Measurements from ENCODE around the gene EP400. TPM values are rescaled to one million over a fixed set of nuclear protein-coding genes. Genes with fewer than 3 reads are reported as not detected.
A peak's percentile ranks its signal among the peaks of the same experiment; 100 is the strongest.

EP400 gene
- total RNA-seq, 1 donor from 2014 or later = 35.9 TPM

DNA sequence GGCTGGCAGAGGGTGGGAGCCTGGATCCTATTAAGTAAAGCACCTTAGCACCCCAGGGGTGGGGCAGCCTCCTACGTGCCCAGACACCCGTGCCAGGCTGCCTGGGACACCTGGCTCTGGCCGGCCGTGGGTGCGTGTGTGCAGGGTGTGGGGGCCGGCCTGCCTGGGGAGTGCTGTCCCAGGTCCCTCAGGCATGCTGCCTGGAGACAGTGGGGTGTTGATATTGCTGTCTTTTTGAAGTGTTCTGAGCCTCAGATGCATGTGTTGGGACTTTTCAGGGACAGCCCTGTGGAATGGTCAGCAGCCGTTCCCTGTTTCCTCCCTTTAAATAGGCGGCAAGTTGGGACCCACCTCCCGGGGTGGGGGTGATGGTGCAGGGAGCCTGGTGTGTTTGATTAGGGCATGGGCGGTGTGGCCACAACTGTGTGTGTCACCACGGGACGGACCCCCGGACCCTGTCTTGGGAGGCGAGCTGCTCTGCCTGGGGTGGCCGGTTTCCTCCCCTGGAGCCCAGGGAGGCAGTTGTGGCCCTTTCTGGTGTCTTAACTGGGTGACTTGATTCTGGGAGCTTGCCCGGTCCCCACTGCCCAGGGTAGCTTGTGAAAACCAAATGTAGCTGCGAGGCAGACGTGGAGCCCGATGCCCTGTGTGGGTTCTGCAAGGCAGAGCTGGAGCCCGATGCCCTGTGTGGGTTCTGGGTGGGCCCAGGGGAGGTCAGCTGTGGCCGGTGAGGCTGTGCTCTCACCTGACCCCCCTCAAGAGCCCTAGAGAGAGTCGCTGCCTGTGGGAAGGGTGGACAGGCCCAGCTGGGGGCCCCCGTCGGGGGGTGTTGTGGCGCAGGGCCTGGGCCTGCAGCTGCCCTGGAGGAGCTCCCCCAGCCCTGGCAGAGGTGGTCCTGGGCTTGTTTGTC, 47.2 kb upstream of the EP400 start:
- Mint-ChIP-seq H3K4me1 (ENCODE audit: low read depth) (peaks cover 17% of the 10 kb centered on the region), H3K27me3 (ENCODE audit: low read depth) (no peaks in the 10 kb centered on the region), H3K36me3 (ENCODE audit: low read depth) (no peaks in the 10 kb centered on the region), H3K27ac (ENCODE audit: unreplicated experiment) (no peak overlapping the region), H3K4me3 (ENCODE audit: unreplicated experiment) (no peak overlapping the region), H3K9me3 (ENCODE audit: low read depth) (no peaks in the 10 kb centered on the region)
- no peak for DNase-seq (ENCODE audit: low spot score)
- TF ChIP-seq, protein P1, sequence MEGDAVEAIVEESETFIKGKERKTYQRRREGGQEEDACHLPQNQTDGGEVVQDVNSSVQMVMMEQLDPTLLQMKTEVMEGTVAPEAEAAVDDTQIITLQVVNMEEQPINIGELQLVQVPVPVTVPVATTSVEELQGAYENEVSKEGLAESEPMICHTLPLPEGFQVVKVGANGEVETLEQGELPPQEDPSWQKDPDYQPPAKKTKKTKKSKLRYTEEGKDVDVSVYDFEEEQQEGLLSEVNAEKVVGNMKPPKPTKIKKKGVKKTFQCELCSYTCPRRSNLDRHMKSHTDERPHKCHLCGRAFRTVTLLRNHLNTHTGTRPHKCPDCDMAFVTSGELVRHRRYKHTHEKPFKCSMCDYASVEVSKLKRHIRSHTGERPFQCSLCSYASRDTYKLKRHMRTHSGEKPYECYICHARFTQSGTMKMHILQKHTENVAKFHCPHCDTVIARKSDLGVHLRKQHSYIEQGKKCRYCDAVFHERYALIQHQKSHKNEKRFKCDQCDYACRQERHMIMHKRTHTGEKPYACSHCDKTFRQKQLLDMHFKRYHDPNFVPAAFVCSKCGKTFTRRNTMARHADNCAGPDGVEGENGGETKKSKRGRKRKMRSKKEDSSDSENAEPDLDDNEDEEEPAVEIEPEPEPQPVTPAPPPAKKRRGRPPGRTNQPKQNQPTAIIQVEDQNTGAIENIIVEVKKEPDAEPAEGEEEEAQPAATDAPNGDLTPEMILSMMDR (IDR thresholded peaks at IDR 0.05) = no peak

DNA sequence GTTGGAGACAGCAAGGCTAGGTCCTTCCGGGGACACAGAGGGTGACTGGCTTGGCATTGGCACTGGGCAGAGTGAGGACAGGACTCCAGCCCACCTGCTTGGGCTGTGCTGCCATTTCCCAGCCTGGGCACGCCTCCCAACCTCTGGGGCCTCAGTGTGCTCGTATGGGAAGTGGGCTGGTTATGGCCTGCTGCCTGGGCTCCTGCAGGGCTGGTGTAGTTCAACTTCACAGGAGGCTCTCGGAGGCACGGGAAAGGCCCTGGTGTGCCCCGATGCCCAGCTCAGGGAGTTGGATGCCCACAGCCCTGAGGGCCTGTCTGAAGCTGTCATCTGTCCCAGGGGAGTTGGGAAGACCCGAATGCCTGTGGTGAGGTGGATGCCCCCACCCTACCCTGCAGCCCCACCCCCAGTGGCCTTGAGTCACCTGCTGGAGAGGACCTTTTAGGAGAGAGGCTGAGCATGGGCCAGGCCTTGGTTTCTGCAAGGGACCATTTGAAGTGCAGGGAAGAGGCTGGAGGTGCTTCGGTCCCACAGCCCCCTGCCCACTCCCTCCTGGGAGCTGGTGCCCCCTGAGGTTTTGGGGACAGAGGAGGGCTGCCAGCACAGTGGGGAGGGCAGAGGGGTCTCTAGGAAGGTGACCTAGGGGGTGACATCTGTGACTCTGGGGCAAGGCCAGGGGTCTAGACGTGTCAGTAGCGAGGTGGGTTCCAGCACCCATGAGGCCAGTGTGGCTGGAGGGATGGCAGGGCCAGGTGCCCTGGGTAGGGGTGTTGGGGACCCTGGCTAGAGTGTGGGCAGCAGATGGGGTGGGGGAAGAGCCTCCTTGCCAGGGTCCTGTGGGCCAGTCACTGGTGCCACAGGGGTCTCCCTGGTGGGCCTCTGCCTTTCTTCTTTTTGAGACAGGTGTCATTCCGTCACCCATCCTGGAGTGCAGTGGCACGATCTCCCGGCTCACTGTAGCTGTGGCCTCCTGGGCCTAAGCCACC, 46.2 kb upstream of the EP400 start:
- no peaks in the 10 kb centered on the region for H3K36me3 Mint-ChIP-seq (ENCODE audit: low read depth)
- TF ChIP-seq, protein P1 (IDR thresholded peaks at IDR 0.05) = no peak
- H3K4me1 Mint-ChIP-seq (ENCODE audit: low read depth) = peaks cover 11% of the 10 kb centered on the region
- no peaks in the 10 kb centered on the region for H3K27me3 Mint-ChIP-seq (ENCODE audit: low read depth)
- no peak overlapping the region for H3K4me3 Mint-ChIP-seq (ENCODE audit: unreplicated experiment)
- no peaks in the 10 kb centered on the region for H3K9me3 Mint-ChIP-seq (ENCODE audit: low read depth)
- H3K27ac Mint-ChIP-seq (ENCODE audit: unreplicated experiment) = no peak overlapping the region
- DNase-seq (ENCODE audit: low spot score) = no peak

DNA sequence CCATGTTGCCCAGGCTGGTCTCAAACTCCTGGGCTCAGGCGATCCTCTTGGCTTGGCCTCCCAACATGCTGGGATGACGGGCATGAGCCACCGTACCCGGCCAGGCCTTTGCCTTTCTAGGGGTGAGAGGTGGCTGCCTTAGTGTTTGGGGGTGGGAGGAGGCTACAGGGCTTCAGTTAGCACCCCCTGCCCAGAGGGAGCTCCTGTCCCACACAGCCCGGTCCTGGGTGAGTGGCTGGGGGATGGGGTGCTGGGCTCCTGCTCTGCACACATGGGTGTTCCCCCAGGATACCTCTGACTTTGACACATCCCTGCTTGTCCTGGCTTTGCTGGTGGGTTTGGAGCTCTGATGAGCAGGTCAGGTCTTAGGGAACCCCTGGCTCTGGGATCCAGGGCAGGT, 45.4 kb upstream of the EP400 start:
- Mint-ChIP-seq H3K4me1 (ENCODE audit: low read depth) (peaks cover 11% of the 10 kb centered on the region), H3K36me3 (ENCODE audit: low read depth) (peaks cover 2% of the 10 kb centered on the region), H3K4me3 (ENCODE audit: unreplicated experiment) (no peak overlapping the region), H3K27ac (ENCODE audit: unreplicated experiment) (no peak overlapping the region), H3K27me3 (ENCODE audit: low read depth) (no peaks in the 10 kb centered on the region), H3K9me3 (ENCODE audit: low read depth) (no peaks in the 10 kb centered on the region)
- TF ChIP-seq, protein P1 (IDR thresholded peaks at IDR 0.05) = no peak
- no peak for DNase-seq (ENCODE audit: low spot score)

DNA sequence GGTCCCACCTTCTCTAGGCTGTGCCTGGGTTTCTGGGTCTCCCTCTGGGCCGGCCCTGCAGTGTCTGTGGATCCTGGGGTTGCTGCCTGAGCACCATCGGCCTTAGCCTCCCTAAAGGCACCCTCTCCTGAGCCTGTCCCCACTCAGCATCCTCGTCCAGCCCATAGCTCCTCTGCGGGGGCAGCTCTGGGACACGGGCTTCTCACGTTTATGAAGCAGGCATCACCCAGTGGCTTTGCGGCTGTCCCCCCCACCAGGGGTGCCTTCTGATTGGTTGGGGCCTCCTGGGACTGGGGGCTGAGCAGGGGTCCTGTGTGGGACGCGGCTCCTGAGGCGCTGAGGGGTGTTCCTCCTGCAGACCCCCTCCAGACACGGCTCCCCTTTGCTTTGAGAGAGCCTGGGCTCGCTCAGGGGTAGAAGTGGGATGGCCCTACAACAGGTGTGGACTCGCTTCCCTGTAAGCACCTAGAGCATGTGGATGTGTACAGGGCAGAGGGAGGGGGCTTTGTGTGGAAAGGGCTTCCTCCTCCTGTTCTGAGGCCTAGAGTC, 44.6 kb upstream of the EP400 start:
- Mint-ChIP-seq H3K4me3 (ENCODE audit: unreplicated experiment) (no peak overlapping the region), H3K27me3 (ENCODE audit: low read depth) (no peaks in the 10 kb centered on the region), H3K27ac (ENCODE audit: unreplicated experiment) (no peak overlapping the region), H3K9me3 (ENCODE audit: low read depth) (no peaks in the 10 kb centered on the region), H3K4me1 (ENCODE audit: low read depth) (peaks cover 10% of the 10 kb centered on the region), H3K36me3 (ENCODE audit: low read depth) (peaks cover 2% of the 10 kb centered on the region)
- TF ChIP-seq, protein P1 (IDR thresholded peaks at IDR 0.05) = no peak
- no peak for DNase-seq (ENCODE audit: low spot score)

DNA sequence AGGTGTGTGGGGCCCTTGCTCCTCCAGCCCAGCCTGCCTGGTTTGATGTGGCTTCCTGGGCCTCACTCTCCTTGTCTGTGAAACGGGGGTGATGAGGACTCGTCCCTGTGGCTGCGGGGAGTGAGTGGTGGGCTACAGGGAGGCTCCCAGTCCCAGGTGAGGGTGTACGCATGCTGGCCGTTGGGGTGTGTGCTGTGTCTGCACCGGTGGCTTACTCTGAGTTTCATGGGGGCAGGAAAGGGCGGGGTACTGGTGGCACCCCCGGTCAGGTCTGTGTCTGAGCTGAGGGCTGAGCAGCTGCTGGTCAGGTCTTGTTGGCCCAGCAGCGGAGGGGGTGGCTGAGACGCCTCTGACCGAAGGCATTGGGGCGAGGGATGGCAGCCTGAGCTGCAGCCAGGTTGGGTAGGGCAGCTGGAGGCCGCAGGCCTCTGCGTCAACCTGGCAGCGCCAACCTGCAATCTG, 44.1 kb upstream of the EP400 start:
- Mint-ChIP-seq H3K9me3 (ENCODE audit: low read depth) (no peaks in the 10 kb centered on the region), H3K4me1 (ENCODE audit: low read depth) (peaks cover 13% of the 10 kb centered on the region), H3K27ac (ENCODE audit: unreplicated experiment) (peak overlapping the region; percentile 5), H3K27me3 (ENCODE audit: low read depth) (no peaks in the 10 kb centered on the region), H3K36me3 (ENCODE audit: low read depth) (peaks cover 2% of the 10 kb centered on the region), H3K4me3 (ENCODE audit: unreplicated experiment) (no peak overlapping the region)
- no peak for DNase-seq (ENCODE audit: low spot score)
- TF ChIP-seq, protein P1 (IDR thresholded peaks at IDR 0.05) = no peak

Data from chondrocyte (in vitro differentiated cells).